Heart right ventricle (tissue), 16 donors: ENCODE results near the gene TLE1. TPM values are rescaled to one million over a fixed set of nuclear protein-coding genes. Genes with fewer than 3 reads are reported as not detected.

ENCODE experiments used
- ATAC-seq, 8 donors: fragments of 200-7000 bp; cut with Tn5 transposase; one replicate each; pipeline ENCODE4 v1.9.1; 2020; ENCODE audit warnings: mild to moderate bottlenecking in 8 of 8, moderate library complexity in 8 of 8, moderate number of reproducible peaks in 1 of 8
- DNase-seq, 2 donors: peaks; one replicate each; pipeline ENCODE4 v3.0.0-alpha.2; 2020
- H3K27ac ChIP-seq, 10 donors: fragments of 200-600 bp; sonication (generic) in 2 of 10; one replicate each; pipeline versions ENCODE4 v1.5.0 to v1.8.0; 2020 to 2022; ENCODE audit warnings: mild to moderate bottlenecking in 3 of 10
- H3K27me3 ChIP-seq, 7 donors: fragments of 200-600 bp; one replicate each; pipeline ENCODE4 v1.8.0; 2021 to 2022; ENCODE audit warnings: mild to moderate bottlenecking in 2 of 7
- H3K36me3 ChIP-seq, 9 donors: fragments of 200-600 bp; sonication (generic) in 1 of 9; one replicate each; pipeline versions ENCODE4 v1.5.0 to v1.8.0; 2020 to 2022; ENCODE audit warnings: mild to moderate bottlenecking in 2 of 9
- H3K4me1 ChIP-seq, 9 donors: fragments of 200-600 bp; sonication (generic) in 1 of 9; one replicate each; pipeline versions ENCODE4 v1.5.0 to v1.8.0; 2020 to 2022; ENCODE audit warnings: mild to moderate bottlenecking in 4 of 9
- H3K4me3 ChIP-seq, 10 donors: fragments of 200-600 bp; sonication (generic) in 2 of 10; one replicate each; pipeline versions ENCODE4 v1.5.0 to v1.8.0; 2020 to 2022; ENCODE audit warnings: mild to moderate bottlenecking in 7 of 10, moderate library complexity in 2 of 10
- H3K9me3 ChIP-seq, 11 donors: fragments of 200-600 bp in 10 of 11; sonication (generic) in 2 of 11; one replicate each; pipeline versions ENCODE4 v1.5.0 to v1.8.0; 2013 to 2022; ENCODE audit warnings: mild to moderate bottlenecking in 2 of 11, control low read depth in 1 of 11, moderate library complexity in 1 of 11
- WGBS, 2 donors: extraction: QIAGEN DNeasy Blood & Tissue Kit; methylation state at CpG; one replicate each; pipeline ENCODE4 v1.1.7; 2013; ENCODE audit warnings: inconsistent platforms in 1 of 2; 5-methylcytosine and 5-hydroxymethylcytosine counted together
- intact Hi-C, 10 donors: fragments of 100-400 bp; cut with DNase I; formaldehyde crosslinking; loops; one replicate each; pipeline versions ENCODE4 v1.11.1 to v1.14.2; 2022
- polyA plus RNA-seq, 2 donors: library from polyadenylated mRNA; stranded (reverse); fragments of 200-250 nt; gene quantifications; one replicate each; pipeline ENCODE4 v1.2.3, GENCODE V29; 2013
- total RNA-seq, 10 donors: library from RNA; stranded (reverse); fragmentation: NEBNext Ultra II Directional in 3 of 10; extraction: Animal tissue kit (Norgen Biotek cat#: 25700) in 3 of 10; gene quantifications; one replicate each; pipeline versions ENCODE4 v1.2.1 to v1.2.4, GENCODE V29; 2021 to 2023
- TF ChIP-seq, protein P1 (sequence below), 9 donors: fragments of 200-600 bp; sonication (generic) in 2 of 9; IDR thresholded peaks; one replicate each; pipeline versions ENCODE4 v1.5.0 to v1.8.0; 2021 to 2022; ENCODE audit warnings: antibody characterized with exemption in 9 of 9, mild to moderate bottlenecking in 5 of 9, moderate library complexity in 1 of 9
- donor health status: Arrhythmogenic right ventricular cardiomyopathy.
- donor health status: ischemic (EF 13 %, LVEDD 7.1; RV severe dilation, severe dysfunction).
- donor health status: healthy with polysubstance abuse.
- donor health status: DM: no; HTN: yes; CAD: no.
- donor health status: DM: no; HTN: no; CAD: no.
- donor health status: ischemic (EF 25% LVEDD 6.9; RV normal size, moderate dysfunction).
- donor health status: ischemic (EF 25% LVEDD 5.7; RV mildly dilated, moderate dysfunction).
- donor health status: healthy.
- donor health status: DM: yes; HTN: yes; CAD: no.
- donor health status: Ischemic cardiomyopathy.
- donor health status: ischemic (EF 35%, LVEDD 5.7; RV mildly dilated, moderate dysfunction).
- donor health status: nonischemic (EF 11% LVEDD 7.7; RV severe dilation, severe dysfunction).
- donor health status: DM: yes; HTN: yes; CAD: no.
- donor health status: PGD.
- donor health status: ischemic (EF 29% LVEDD 5.4; RV normal size, mild dysfunction).
- donor health status: nonischemic (EF 23%, LVEDD 6.1; RV moderate dilation, normal function).

TLE1 gene
- total and polyA plus RNA-seq, 12 donors, result 7.9 to 15.2 (median 11.0) TPM

DNA sequence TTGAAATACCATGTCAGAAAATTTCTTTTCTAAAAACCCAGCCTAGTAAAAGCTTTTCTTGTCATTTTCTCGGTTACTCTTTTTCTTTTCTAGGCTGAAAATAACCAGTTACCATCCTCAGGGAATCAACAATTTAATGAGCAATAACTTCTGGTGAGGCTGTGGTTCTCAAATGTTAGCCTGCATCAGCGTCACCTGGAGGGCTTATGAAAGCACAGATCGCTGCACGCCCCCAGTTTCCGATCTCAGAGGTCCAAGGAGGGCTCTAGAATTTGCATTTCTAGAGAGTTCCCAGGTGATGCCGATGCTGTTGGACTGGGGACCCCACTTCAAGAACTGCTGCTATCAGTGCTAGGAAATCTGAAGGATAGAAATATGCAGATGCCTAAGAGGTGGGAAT, 28.9 kb upstream of the TLE1 start:
- TF ChIP-seq, protein P1, sequence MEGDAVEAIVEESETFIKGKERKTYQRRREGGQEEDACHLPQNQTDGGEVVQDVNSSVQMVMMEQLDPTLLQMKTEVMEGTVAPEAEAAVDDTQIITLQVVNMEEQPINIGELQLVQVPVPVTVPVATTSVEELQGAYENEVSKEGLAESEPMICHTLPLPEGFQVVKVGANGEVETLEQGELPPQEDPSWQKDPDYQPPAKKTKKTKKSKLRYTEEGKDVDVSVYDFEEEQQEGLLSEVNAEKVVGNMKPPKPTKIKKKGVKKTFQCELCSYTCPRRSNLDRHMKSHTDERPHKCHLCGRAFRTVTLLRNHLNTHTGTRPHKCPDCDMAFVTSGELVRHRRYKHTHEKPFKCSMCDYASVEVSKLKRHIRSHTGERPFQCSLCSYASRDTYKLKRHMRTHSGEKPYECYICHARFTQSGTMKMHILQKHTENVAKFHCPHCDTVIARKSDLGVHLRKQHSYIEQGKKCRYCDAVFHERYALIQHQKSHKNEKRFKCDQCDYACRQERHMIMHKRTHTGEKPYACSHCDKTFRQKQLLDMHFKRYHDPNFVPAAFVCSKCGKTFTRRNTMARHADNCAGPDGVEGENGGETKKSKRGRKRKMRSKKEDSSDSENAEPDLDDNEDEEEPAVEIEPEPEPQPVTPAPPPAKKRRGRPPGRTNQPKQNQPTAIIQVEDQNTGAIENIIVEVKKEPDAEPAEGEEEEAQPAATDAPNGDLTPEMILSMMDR (IDR thresholded peaks at IDR 0.05), result no peak
- intact Hi-C loops, result no loop called here
- DNase-seq (no peak), ATAC-seq (no peak)
- no peaks in the 10 kb centered on the region for H3K9me3 ChIP-seq
- WGBS, 2 donors, result 74 to 82% methylated on average over 6 of the region's 6 CpGs
- no peak overlapping the region for H3K27ac ChIP-seq
- H3K27me3 ChIP-seq, result peaks cover 0 to 14% (median 0%) of the 10 kb centered on the region in 7 donors
- H3K36me3 ChIP-seq, result no peaks in the 10 kb centered on the region
- no peak overlapping the region for H3K4me3 ChIP-seq
- no peaks in the 10 kb centered on the region for H3K4me1 ChIP-seq

DNA sequence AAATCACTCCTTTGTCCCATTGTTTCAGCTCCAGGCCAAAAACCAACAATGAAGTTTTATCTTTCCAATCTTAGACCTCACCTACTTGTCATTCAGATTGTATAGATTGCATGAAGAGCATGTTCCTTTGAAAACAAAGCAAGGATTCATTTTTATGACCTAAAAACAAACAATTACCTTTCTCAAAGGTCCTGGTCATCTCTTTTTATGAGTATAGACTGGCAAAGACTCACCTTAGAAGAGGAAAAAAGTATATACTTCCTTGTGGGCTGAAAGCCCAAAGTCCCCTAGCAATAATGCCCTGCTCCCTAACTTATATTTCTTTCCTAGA, 28.4 kb upstream of the TLE1 start:
- DNase-seq, result no peak
- ATAC-seq, result no peak
- no peaks in the 10 kb centered on the region for H3K36me3 ChIP-seq
- intact Hi-C loops, result no loop called here
- no peaks in the 10 kb centered on the region for H3K9me3 ChIP-seq
- H3K27ac ChIP-seq, result no peak overlapping the region
- peaks cover 0 to 14% (median 0%) of the 10 kb centered on the region in 7 donors for H3K27me3 ChIP-seq
- TF ChIP-seq, protein P1 (IDR thresholded peaks at IDR 0.05), result no peak
- no peak overlapping the region for H3K4me3 ChIP-seq
- H3K4me1 ChIP-seq, result no peaks in the 10 kb centered on the region

DNA sequence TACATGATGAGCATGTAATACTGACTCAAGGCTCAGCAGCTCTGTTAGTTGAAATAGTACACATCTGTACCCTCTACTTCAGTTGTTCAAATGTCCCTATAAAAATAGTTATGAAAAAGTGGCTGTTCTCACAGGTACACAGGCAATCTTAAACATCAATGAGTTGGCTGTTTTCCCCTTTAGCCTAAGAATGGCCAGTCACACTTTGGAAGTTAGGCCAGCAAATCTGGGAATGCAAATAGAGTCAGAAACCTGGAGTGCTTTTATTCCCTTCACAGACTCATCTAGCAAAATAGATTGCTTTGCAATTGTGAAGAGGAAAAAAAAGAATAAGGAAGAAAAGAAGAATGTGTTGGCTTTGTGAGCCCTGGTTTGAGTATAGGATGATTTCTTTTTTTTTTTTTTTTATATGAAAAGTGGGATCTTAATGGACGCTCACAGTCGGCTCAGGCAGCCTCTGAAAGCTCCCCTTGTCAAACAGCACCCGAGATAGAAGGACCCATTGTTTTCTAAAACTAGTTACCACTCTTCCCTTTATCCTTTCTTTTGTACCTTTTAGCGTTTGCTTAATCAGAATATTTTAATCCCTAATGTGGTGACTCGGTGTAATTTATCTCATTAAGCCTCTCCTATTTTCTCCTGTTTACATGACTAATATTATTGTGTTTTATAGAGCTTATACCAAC, 27.9 kb upstream of the TLE1 start:
- no peaks in the 10 kb centered on the region for H3K36me3 ChIP-seq
- TF ChIP-seq, protein P1 (IDR thresholded peaks at IDR 0.05), result no peak
- intact Hi-C loops, result no loop called here
- no peak overlapping the region for H3K27ac ChIP-seq
- H3K27me3 ChIP-seq, result peaks cover 0 to 14% (median 0%) of the 10 kb centered on the region in 7 donors
- DNase-seq (no peak), ATAC-seq (no peak)
- H3K4me3 ChIP-seq, result no peak overlapping the region
- no peaks in the 10 kb centered on the region for H3K4me1 ChIP-seq
- WGBS, 2 donors, result 57 to 63% methylated on average over 5 of the region's 5 CpGs
- H3K9me3 ChIP-seq, result no peaks in the 10 kb centered on the region

DNA sequence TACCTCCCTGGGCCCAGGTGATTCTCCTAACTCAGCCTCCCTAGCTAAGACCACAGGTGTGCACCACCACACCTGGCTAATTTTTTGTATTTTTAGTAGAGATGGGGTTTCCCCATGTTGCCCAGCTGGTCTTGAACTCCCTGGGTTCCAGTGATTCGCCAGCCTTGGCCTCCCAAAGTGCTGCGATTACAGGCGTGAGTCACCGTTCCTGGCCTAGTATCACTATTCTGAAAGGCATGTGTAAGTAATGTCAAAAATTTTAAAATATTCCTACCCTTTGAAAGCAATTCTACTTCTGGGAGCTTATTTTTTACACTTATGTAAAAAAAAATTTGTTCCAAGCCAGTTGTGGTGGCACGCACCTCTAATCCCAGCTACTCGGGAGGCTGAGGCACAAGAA, 27.1 kb upstream of the TLE1 start:
- Histone ChIP-seq H3K9me3 (no peaks in the 10 kb centered on the region), H3K4me3 (no peak overlapping the region), H3K36me3 (no peaks in the 10 kb centered on the region), H3K27me3 (peaks cover 0 to 14% (median 0%) of the 10 kb centered on the region in 7 donors), H3K27ac (no peak overlapping the region), H3K4me1 (no peaks in the 10 kb centered on the region)
- 94 to 95% methylated on average over 6 of the region's 6 CpGs for WGBS, 2 donors
- TF ChIP-seq, protein P1 (IDR thresholded peaks at IDR 0.05), result no peak
- no peak for ATAC-seq
- DNase-seq, result no peak
- intact Hi-C loops, result no loop called here
